CD4-positive, alpha-beta memory T cell (primary cell): ENCODE data around the gene KRTAP10-1. TPM values are rescaled to one million over a fixed set of nuclear protein-coding genes. Genes with fewer than 3 reads are reported as not detected.
"Not testable (repeated sequence)": the region's sequence is repeated elsewhere in the genome, so short reads cannot be mapped to it uniquely, and the experiment has no call there.

Experiments
- CTCF ChIA-PET: fragments of 350-600 bp; sonication (Branson Sonifier 250); formaldehyde crosslinking; loops from one replicate; lab custom pipeline; 2021; ENCODE audit warnings: inconsistent platforms; ENCODE audit not compliant: partially characterized antibody; lab: Charles Lee
- POLR2A ChIA-PET: fragments of 350-600 bp; sonication (Branson Sonifier 250); formaldehyde crosslinking; loops from one replicate; lab custom pipeline; 2021; ENCODE audit not compliant: partially characterized antibody; lab: Charles Lee
- DNase-seq, 5 donors: peaks; one replicate each; pipeline versions ENCODE4 v3.0.0 to v3.0.0-alpha.2; 2020 to 2022; ENCODE audit warnings: mixed read lengths in 1 of 5
- H3K27ac ChIP-seq: one replicate; pipeline ENCODE4 v1.7.0; 2013; ENCODE audit warnings: low read depth, low read length
- H3K27me3 ChIP-seq: 2 replicates; pipeline ENCODE4 v1.7.0; 2013; ENCODE audit warnings: mild to moderate bottlenecking, low read length, moderate library complexity; ENCODE audit not compliant: insufficient read depth
- H3K36me3 ChIP-seq: 2 replicates; pipeline ENCODE4 v1.7.0; 2013; ENCODE audit warnings: mild to moderate bottlenecking, low read length, moderate library complexity; ENCODE audit not compliant: insufficient read depth
- H3K4me1 ChIP-seq: 2 replicates; pipeline ENCODE4 v1.7.0; 2013; ENCODE audit warnings: mild to moderate bottlenecking, low read length, moderate library complexity; ENCODE audit not compliant: insufficient read depth
- H3K4me3 ChIP-seq, 2 donors: one replicate each; pipeline ENCODE4 v1.7.0; 2013; ENCODE audit warnings: low read length in 2 of 2, mild to moderate bottlenecking in 1 of 2
- H3K9me3 ChIP-seq, 2 donors: one replicate each; pipeline ENCODE4 v1.7.0; 2013; ENCODE audit warnings: low read length in 2 of 2, control low read depth in 1 of 2; ENCODE audit not compliant: control insufficient read depth in 1 of 2
- H3K27ac Mint-ChIP-seq, 7 donors: one replicate each; pipeline ENCODE4 v1.8.0; 2020 to 2021; ENCODE audit warnings: mixed read lengths in 7 of 7, mild to moderate bottlenecking in 6 of 7, inconsistent platforms in 3 of 7, moderate library complexity in 3 of 7
- H3K27me3 Mint-ChIP-seq, 2 donors: one replicate each; pipeline ENCODE4 v1.8.0; 2020 to 2021; ENCODE audit warnings: mixed read lengths in 2 of 2
- H3K36me3 Mint-ChIP-seq, 2 donors: one replicate each; pipeline ENCODE4 v1.8.0; 2020 to 2021; ENCODE audit warnings: mixed read lengths in 2 of 2, inconsistent platforms in 1 of 2, mild to moderate bottlenecking in 1 of 2
- H3K4me1 Mint-ChIP-seq, 4 donors: one replicate each; pipeline ENCODE4 v1.8.0; 2020 to 2021; ENCODE audit warnings: mixed read lengths in 4 of 4, mild to moderate bottlenecking in 1 of 4
- H3K4me3 Mint-ChIP-seq, 8 donors: one replicate each; pipeline ENCODE4 v1.8.0; 2020 to 2021; ENCODE audit warnings: mixed read lengths in 8 of 8, mild to moderate bottlenecking in 7 of 8, moderate library complexity in 6 of 8, inconsistent platforms in 3 of 8
- H3K9me3 Mint-ChIP-seq, 8 donors: one replicate each; pipeline ENCODE4 v1.8.0; 2020 to 2021; ENCODE audit warnings: mixed read lengths in 8 of 8, mild to moderate bottlenecking in 5 of 8, inconsistent platforms in 3 of 8, moderate library complexity in 1 of 8
- intact Hi-C: fragments of 100-400 bp; cut with micrococcal nuclease; formaldehyde crosslinking; loops from one replicate; pipeline ENCODE4 v1.15.1; 2023
- polyA plus RNA-seq, 2 donors: library from polyadenylated mRNA; unstranded; fragments of 300-500 nt; fragmentation: Illumina TruSeq; gene quantifications; one replicate each; pipeline ENCODE4 v1.2.3, GENCODE V29; 2021
- total RNA-seq, 2 experiments: library from RNA; stranded (reverse); gene quantifications; one replicate each; pipeline ENCODE4 v1.2.3, GENCODE V29; 2021

KRTAP10-1 gene
- total and polyA plus RNA-seq, 4 experiments from 2014 or later = not detected

GRCh38 chr21:44575307-44576024 lies 35.5 kb upstream of the KRTAP10-1 start:
- Mint-ChIP-seq H3K4me3 (no peak overlapping the region), H3K27ac (peak overlapping the region in 2 of 7 donors; percentile 4 to 36), H3K36me3 (peaks cover 0 to 4% of the 10 kb centered on the region in 2 donors), H3K9me3 (peaks cover 0 to 32% (median 23%) of the 10 kb centered on the region in 8 donors), H3K4me1 (peaks cover 0 to 10% (median 5%) of the 10 kb centered on the region in 4 donors), H3K27me3 (peaks cover 2 to 7% of the 10 kb centered on the region in 2 donors)
- Histone ChIP-seq H3K4me1 (no peaks in the 10 kb centered on the region), H3K4me3 (no peak overlapping the region), H3K27ac (no peak overlapping the region), H3K27me3 (no peaks in the 10 kb centered on the region), H3K9me3 (no peaks in the 10 kb centered on the region), H3K36me3 (no peaks in the 10 kb centered on the region)
- CTCF ChIA-PET = interaction anchor here (1.1 to 3.2 kb wide), 2 partner anchors 165 to 167 kb away, joined by 3 to 7 read pairs; no protein-coding TSS in a partner anchor
- POLR2A ChIA-PET = no interaction called here
- no peak for DNase-seq
- intact Hi-C loops = no loop called here

GRCh38 chr21:44574457-44575306 lies 34.7 kb upstream of the KRTAP10-1 start:
- H3K4me3 Mint-ChIP-seq = no peak overlapping the region
- POLR2A ChIA-PET = no interaction called here
- Histone ChIP-seq H3K4me1 (no peaks in the 10 kb centered on the region), H3K4me3 (no peak overlapping the region), H3K27me3 (no peaks in the 10 kb centered on the region), H3K9me3 (no peaks in the 10 kb centered on the region), H3K27ac (no peak overlapping the region), H3K36me3 (no peaks in the 10 kb centered on the region)
- intact Hi-C loops = no loop called here
- H3K27me3 Mint-ChIP-seq = peaks cover 2 to 7% of the 10 kb centered on the region in 2 donors
- DNase-seq = no peak
- peaks cover 0 to 10% (median 4%) of the 10 kb centered on the region in 4 donors for H3K4me1 Mint-ChIP-seq
- H3K9me3 Mint-ChIP-seq = peaks cover 0 to 27% (median 18%) of the 10 kb centered on the region in 8 donors
- peak overlapping the region in 2 of 7 donors; percentile 23 to 29 for H3K27ac Mint-ChIP-seq
- peaks cover 0 to 4% of the 10 kb centered on the region in 2 donors for H3K36me3 Mint-ChIP-seq
- CTCF ChIA-PET = interaction anchor here (1.1 to 3.2 kb wide), 2 partner anchors 166 to 168 kb away, joined by 3 to 7 read pairs; no protein-coding TSS in a partner anchor

- POLR2A ChIA-PET = not testable (repeated sequence)
- CTCF ChIA-PET = interaction anchor here (3.2 kb wide), 1 partner anchor 169 kb away, joined by 7 read pairs; no protein-coding TSS in a partner anchor
- peak within 1 kb of the TSS in 3 of 7 donors; percentile 18 to 57 (median 21) for H3K27ac Mint-ChIP-seq
These were observed 33.8 kb upstream of the KRTAP10-1 start, which contains the start of gene KRTAP10-4 for GRCh38 chr21:44573630-44574456. KRTAP10-4 (plus strand) TSS chr21:44573729; CDS start chr21:44573759, 30 bp downstream.

GRCh38 chr21:44572959-44573583 lies 33.1 kb upstream of the KRTAP10-1 start:
- Histone ChIP-seq H3K4me3 (no peak overlapping the region), H3K4me1 (no peaks in the 10 kb centered on the region), H3K36me3 (no peaks in the 10 kb centered on the region), H3K27me3 (no peaks in the 10 kb centered on the region), H3K9me3 (no peaks in the 10 kb centered on the region), H3K27ac (no peak overlapping the region)
- no peak for DNase-seq
- Mint-ChIP-seq H3K36me3 (peaks cover 0 to 3% of the 10 kb centered on the region in 2 donors), H3K27me3 (peaks cover 2 to 7% of the 10 kb centered on the region in 2 donors), H3K4me3 (peak overlapping the region in 1 of 8 donors; percentile 27), H3K4me1 (peaks cover 0 to 10% (median 4%) of the 10 kb centered on the region in 4 donors), H3K9me3 (peaks cover 0 to 21% (median 17%) of the 10 kb centered on the region in 8 donors), H3K27ac (peak overlapping the region in 2 of 7 donors; percentile 21 to 57)
- POLR2A ChIA-PET = no interaction called here
- intact Hi-C loops = no loop called here
- CTCF ChIA-PET = no interaction called here

More at GRCh38 chr21:44573630-44574456, 33.8 kb upstream of the KRTAP10-1 start, which contains the start of gene KRTAP10-4:
- H3K9me3 Mint-ChIP-seq = peaks cover 0 to 24% (median 18%) of the 10 kb centered on the region in 8 donors
- H3K4me3 ChIP-seq, H3K4me1 Mint-ChIP-seq, H3K27me3 Mint-ChIP-seq, intact Hi-C loops, H3K36me3 ChIP-seq, H3K27me3 ChIP-seq, H3K36me3 Mint-ChIP-seq, H3K27ac ChIP-seq, DNase-seq, H3K4me1 ChIP-seq, H3K9me3 ChIP-seq: not testable (repeated sequence)
- peak within 1 kb of the TSS in 1 of 8 donors; percentile 27 for H3K4me3 Mint-ChIP-seq

- Histone ChIP-seq H3K9me3 (no peaks in the 10 kb centered on the region), H3K27ac (no peak overlapping the region), H3K4me1 (no peaks in the 10 kb centered on the region), H3K27me3 (no peaks in the 10 kb centered on the region), H3K4me3 (no peak overlapping the region), H3K36me3 (no peaks in the 10 kb centered on the region)
- Mint-ChIP-seq H3K9me3 (peaks cover 0 to 14% (median 9%) of the 10 kb centered on the region in 8 donors), H3K4me1 (peaks cover 0 to 10% (median 4%) of the 10 kb centered on the region in 4 donors), H3K36me3 (no peaks in the 10 kb centered on the region), H3K4me3 (no peak overlapping the region), H3K27me3 (peaks cover 3 to 7% of the 10 kb centered on the region in 2 donors), H3K27ac (peak overlapping the region in 1 of 7 donors; percentile 18)
- ChIA-PET POLR2A (no interaction called here), CTCF (no interaction called here)
- DNase-seq = no peak
- intact Hi-C loops = no loop called here
These were observed 32.1 kb upstream of the KRTAP10-1 start for GRCh38 chr21:44571844-44572782.
